SK-N-SH treated with all-trans-retinoic acid at 6 μM for 48 hours (cell line): ENCODE results near the gene CYP19A1.

Source experiments
- CSDC2 ChIP-seq: fragments of 250-450 bp; sonication (Bioruptor Pico); IDR thresholded peaks from 2 replicates; pipeline ENCODE4 v1.5.0; 2020; ENCODE audit warnings: mild to moderate bottlenecking, moderate library complexity
- ESRRG ChIP-seq: fragments of 250-450 bp; sonication (Bioruptor Pico); IDR thresholded peaks from 2 replicates; pipeline ENCODE4 v1.6.1; 2021; ENCODE audit warnings: mild to moderate bottlenecking
- RARB ChIP-seq: fragments of 250-450 bp; sonication (Bioruptor Pico); IDR thresholded peaks from 2 replicates; pipeline ENCODE4 v1.8.0; 2021; ENCODE audit warnings: mild to moderate bottlenecking, moderate library complexity
- ZFP3 ChIP-seq: fragments of 250-450 bp; sonication (Bioruptor Pico); IDR thresholded peaks from 2 replicates; pipeline ENCODE4 v1.5.0; 2020; ENCODE audit warnings: mild to moderate bottlenecking, moderate library complexity
- ZNF70 ChIP-seq: fragments of 450-650 bp; formaldehyde crosslinking; IDR thresholded peaks from 2 replicates; pipeline ENCODE4 v1.5.0; 2020; ENCODE audit warnings: mild to moderate bottlenecking, moderate library complexity
- ZNF8 ChIP-seq: fragments of 450-650 bp; formaldehyde crosslinking; IDR thresholded peaks from 2 replicates; pipeline ENCODE4 v1.5.0; 2020; ENCODE audit warnings: mild to moderate bottlenecking, moderate library complexity

DNA sequence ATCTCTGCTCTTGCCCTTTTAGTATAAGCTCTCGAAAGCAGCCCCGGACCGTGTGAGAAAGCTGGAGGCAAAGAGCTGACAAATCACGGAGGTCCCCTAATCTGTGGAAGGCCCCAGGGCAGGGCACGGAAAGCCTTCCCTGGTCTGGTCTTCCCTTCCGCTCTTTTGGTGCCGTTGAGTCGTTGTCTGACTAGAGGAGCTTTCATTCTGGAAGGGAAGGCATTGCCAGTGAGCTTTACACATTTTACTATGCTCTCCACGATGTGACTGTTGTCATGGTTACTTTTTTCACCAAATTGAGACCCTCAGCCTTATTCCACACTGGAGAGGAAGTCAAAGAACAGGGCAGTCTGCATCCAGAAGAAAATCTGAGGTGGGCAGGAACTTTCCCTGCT is 71.7 kb downstream of the CYP19A1 start:
- no peak for TF ChIP-seq ZFP3 (CRISPR knock-in tag)
- no peak for TF ChIP-seq ZNF70 (CRISPR knock-in tag)
- TF ChIP-seq RARB (CRISPR knock-in tag), result no peak
- TF ChIP-seq ZNF8 (CRISPR knock-in tag), result no peak
- TF ChIP-seq ESRRG (CRISPR knock-in tag), result no peak
- TF ChIP-seq CSDC2 (CRISPR knock-in tag), result no peak
